Fibroblast of pulmonary artery (primary cell): ENCODE results near the gene FBXO4.
A peak's percentile ranks its signal among the peaks of the same experiment; 100 is the strongest.

Source experiments
- DNase-seq: peaks from one replicate; pipeline ENCODE4 v3.0.0-alpha.2; 2010; ENCODE audit warnings: low read depth
- H3K4me3 ChIP-seq: replicated peaks from 2 replicates; pipeline ENCODE4 v1.5.1; 2011; ENCODE audit warnings: low read depth, mild to moderate bottlenecking, control low read depth, low read length, moderate library complexity
- TF ChIP-seq, protein P1 (sequence below): IDR thresholded peaks from 2 replicates; pipeline ENCODE4 v1.5.1; 2011; ENCODE audit warnings: mild to moderate bottlenecking, control low read depth, low read length, inconsistent platforms; ENCODE audit errors: missing control alignments

Gene FBXO4

GRCh38 chr5:41960481-41960880 is 35.4 kb downstream of the FBXO4 start:
- TF ChIP-seq, protein P1, sequence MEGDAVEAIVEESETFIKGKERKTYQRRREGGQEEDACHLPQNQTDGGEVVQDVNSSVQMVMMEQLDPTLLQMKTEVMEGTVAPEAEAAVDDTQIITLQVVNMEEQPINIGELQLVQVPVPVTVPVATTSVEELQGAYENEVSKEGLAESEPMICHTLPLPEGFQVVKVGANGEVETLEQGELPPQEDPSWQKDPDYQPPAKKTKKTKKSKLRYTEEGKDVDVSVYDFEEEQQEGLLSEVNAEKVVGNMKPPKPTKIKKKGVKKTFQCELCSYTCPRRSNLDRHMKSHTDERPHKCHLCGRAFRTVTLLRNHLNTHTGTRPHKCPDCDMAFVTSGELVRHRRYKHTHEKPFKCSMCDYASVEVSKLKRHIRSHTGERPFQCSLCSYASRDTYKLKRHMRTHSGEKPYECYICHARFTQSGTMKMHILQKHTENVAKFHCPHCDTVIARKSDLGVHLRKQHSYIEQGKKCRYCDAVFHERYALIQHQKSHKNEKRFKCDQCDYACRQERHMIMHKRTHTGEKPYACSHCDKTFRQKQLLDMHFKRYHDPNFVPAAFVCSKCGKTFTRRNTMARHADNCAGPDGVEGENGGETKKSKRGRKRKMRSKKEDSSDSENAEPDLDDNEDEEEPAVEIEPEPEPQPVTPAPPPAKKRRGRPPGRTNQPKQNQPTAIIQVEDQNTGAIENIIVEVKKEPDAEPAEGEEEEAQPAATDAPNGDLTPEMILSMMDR, result no peak
- no peak overlapping the region for H3K4me3 ChIP-seq
- DNase-seq, result no peak

- no peak for DNase-seq
- TF ChIP-seq, protein P1, result no peak
- H3K4me3 ChIP-seq, result no peak overlapping the region
These were observed 36.7 kb downstream of the FBXO4 start for GRCh38 chr5:41961736-41962135.

- H3K4me3 ChIP-seq, result no peak overlapping the region
- no peak for DNase-seq
- TF ChIP-seq, protein P1, result no peak
These were observed 37.4 kb downstream of the FBXO4 start for GRCh38 chr5:41962491-41962890.

GRCh38 chr5:41966401-41967105 is 41.5 kb downstream of the FBXO4 start:
- TF ChIP-seq, protein P1, result no peak

DNA sequence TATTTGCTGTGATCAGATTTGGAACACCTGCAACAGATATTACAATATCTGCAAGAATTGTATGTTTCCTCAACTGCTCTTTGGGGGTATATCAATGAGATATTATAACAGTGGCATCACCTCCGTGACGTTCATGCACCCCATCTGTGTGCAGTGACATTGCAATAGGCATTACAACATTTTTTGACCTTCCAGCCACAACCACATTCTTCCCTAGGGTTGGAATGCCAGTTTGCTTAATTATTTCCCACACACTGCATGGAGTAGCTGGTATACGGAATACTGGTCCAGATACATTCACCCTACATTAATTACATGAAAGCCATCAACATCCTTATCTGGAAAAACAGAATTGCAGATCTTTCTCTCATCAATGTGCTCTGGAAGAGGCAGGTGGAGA is 42.3 kb downstream of the FBXO4 start:
- no peak overlapping the region for H3K4me3 ChIP-seq
- TF ChIP-seq, protein P1, result no peak
- DNase-seq, result no peak

More at GRCh38 chr5:41966401-41967105, 41.5 kb downstream of the FBXO4 start:
- no peak for DNase-seq
- H3K4me3 ChIP-seq, result no peak overlapping the region

GRCh38 chr5:41968153-41968723 is 43.2 kb downstream of the FBXO4 start:
- TF ChIP-seq, protein P1, result peak; percentile 31
- DNase-seq, result no peak
- no peak overlapping the region for H3K4me3 ChIP-seq

DNA sequence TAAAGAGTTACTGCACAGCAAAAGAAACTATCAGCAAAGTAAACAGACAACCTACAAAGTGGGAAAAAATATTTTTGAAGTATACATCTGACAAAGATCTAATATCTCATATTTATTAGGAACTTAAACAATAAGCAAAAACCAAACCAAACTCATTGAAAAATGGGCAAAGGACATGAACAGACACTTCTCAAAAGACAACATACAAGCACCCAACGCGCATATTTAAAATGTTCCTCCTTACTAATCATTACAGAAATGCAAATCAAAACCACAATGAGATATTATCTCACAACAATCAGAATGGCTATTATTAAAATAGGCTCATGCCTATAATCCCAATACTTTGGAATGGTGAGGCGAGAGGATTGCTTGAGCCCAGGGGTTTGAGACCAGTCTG is 48.0 kb downstream of the FBXO4 start:
- TF ChIP-seq, protein P1, result no peak
- DNase-seq, result no peak
- H3K4me3 ChIP-seq, result no peak overlapping the region
